GM18499 (cell line): ENCODE measurements around the gene WWTR1.

Experiments used
- ATAC-seq: cut with Tn5 transposase; IDR thresholded peaks from one replicate; pipeline ENCODE4 v1.9.1; 2021; ENCODE audit warnings: moderate number of reproducible peaks; ENCODE audit not compliant: insufficient read depth, unreplicated experiment

The WWTR1 gene

DNA sequence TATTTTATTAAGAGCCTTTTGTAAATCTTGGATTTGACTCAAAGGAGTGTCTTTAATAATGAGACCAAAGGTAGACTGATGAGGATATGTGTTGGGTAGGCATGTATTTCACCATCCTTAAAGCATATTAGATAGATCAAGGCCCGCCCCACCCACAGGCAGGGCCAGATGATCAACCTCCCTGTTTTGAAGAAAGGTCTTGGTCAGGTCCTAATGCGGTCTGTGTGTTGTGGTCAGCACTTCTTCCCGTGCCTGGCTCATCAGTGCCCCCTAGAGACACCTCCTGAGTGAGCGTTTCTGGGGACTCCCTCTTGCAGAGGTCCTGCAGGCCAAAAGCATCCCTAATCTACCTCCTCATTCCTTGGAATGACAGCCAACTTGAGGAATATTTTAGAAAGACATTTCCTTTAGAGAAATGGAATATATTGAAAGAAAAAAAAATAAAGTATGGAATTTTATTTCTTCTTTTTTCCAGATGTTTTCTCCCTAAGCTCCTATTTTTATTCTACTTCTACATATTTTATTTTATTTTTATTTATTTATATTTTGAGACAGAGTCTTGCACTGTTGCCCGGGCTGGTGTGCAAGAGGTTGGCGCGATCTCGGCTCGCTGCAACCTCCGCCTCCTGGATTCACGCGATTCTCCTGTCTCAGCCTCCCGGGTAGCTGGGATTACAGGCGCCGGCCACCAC lies 177.4 kb downstream of the WWTR1 start:
- ATAC-seq, result peak; percentile 81

DNA sequence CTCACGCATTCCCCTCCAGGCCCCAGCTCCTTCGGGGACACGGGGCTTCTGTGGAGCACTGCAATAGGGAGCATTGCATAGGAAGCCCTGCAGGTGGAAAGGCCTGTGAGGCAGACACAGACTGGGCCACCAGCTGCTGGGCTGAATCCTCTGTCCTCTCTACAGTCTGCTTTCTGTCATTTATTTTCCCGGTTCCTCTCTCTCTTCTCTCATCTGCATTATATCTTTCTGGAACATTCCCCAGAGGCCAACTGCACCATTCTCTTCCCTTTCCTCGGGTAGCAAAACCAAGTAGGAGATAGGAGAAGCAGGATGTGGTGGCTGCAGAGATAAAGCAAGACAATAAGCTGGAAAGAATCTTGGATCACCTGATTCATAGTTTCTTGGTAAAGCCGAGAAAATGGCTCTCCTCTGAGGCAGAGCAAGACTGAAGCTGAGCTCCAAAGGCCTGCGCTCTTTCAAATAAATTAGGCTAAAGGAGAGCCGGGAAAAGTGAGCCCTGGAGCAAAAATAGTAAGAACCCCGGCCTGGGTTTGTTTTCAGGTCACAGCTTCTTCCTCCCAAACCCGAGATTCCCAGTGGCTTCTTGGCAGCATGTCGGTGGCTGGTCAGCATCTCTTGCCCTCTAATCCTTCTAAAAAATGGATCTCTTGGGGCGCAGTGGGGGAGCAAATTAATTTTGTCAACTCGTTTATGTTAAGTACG lies 178.1 kb downstream of the WWTR1 start:
- no peak for ATAC-seq

DNA sequence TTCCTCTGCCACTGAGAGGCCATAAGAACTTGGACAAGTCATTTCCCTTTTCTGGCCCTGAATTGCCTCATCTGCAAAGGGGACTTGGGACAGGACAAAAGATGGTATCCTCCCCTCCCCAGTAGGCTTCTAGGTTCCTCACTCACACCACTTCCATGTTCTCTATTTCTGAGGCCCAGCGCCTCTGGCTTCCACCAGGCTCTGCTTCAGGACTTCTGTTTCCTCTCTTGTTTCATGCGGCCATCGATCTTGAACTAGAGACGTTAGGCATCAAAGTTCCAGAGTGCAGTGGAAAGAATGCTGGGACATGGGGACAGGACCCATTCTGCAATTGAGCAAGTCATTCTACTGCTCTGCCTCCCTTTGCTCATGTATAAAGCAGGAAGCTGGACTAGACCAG lies 181.6 kb downstream of the WWTR1 start:
- ATAC-seq, result no peak

DNA sequence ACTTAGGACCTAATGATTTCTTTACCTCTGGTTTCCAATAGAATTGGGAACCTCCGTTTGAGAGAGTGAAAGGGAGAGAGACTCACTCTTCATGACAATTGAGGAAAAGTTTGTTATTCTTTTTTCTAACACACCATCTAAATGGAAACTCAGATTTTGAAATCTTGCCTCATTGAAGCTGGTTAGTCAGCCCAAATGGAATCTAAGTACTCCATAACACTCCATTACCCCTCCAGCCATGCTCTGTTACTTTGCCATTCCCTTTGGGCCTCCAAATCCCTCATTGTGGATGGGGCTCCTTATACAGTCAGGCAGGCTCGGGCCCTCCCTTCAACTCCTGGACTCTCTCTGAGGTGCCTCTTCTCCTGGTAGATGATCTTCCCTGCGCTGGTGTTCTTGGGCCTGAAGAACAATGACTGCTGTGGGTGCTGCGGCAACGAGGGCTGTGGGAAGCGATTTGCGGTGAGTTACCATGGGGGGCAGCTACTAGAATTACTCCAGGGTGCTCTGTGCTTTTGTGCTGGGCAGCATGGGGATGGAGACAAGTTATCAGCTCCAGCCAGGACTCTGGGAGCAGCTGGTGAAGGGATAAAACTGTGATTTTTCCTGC lies 182.3 kb downstream of the WWTR1 start:
- ATAC-seq, result no peak

DNA sequence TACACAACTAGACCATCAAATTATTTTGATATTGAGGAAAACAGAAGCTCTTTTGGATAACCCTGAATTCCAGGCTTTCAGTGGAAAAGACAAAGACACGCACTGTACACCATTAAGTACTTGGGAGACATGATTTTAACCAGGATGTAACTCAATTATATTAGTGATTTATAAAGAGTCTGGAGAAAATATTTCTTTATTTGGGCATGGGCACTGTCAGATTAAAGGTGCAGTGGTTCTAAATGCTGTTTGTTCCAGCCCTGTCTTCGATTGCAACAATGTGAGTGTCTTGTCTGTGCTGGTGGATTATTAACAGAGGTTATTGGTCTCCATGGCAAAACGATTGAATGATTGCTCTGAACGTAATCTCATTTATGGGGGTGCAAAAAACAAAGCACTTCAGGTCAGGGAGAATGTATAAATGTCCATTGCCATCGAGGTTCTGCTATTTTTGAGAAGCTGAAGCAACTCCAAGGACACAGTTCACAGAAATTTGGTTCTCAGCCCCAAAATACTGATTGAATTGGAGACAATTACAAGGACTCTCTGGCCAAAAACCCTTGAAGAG lies 183.5 kb downstream of the WWTR1 start, which contains the start of gene TM4SF4:
Gene TM4SF4, plus strand, starts transcription at position 448 of the 568 bp plus-strand sequence. CDS start 181 bp downstream, outside the sequence.
- no peak for ATAC-seq

DNA sequence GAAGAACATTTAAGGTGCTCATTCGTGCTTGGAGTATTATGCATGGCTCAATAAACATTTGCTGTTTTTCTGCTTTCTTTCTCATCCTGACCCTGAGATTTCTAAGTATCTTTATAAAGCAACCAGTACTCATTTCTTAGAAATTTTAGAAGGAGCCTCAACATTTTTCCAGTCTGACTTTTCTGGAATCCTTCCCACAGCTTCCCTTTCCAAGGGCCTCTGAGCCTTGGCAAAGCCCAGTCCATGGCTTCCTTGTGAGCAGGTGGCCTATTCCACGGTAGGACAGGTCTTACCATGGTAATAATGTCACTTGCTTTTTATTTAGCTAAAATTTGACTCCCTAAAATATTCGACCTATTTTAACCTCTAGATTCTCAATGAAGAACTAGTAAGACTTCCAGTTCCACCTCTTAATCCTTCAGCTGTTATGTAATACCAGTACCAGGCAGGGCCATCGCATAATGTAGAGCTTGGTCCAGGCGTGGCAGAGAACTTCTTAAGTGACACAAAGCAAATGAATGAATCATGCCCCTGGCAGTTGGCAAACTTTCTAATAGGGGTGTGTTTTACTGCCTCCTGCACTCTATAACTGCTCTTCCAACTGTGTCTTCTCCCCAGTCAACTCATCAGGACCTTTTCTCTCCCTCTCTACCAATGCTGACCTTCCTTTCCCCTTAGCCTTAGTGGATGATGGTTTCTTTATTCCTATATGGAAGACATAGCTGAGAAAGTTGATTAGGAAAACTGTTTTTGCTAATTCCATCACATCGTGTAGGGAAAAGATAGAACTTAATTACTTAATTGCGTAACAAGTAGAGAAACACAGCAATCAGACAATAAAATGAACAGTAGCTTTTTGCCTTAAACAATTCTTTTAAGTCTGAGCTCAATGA lies 184.2 kb downstream of the WWTR1 start:
- ATAC-seq, result no peak

DNA sequence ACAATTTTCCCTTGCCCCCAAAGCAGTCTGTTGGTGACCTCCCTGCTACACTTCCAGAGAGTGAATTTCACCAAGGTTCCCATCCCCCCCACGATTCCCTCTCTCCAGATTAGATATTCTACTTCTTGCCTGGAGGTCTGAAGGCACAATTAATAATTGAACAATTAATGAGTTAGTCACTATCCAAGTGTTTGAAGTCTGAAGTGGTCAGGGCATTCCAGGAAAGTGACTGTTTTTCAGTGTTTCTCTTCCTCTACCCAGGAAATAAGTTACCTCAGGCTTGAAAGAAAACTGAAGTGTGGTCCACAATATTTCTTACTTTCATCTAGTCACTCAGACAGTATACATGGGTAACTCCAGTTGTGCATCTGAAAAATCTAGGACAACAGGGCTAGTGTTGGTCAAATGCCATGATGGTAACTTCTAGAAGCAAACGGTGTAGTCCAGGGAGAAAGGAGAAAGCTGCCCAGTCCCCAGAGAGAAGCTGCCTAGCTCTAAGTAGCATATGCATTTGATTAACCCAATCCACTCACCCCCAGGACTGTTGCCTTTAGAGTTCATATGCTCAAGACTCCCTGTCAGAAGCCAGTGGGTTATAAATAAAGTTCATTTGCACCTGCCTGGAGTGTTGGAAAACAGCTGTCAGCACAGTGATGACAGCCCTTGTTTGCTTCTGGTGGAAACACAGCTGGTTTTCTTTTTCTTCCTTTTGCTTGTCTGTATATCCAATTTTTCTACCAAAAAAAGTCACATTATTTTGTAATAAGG lies 185.6 kb downstream of the WWTR1 start:
- no peak for ATAC-seq

DNA sequence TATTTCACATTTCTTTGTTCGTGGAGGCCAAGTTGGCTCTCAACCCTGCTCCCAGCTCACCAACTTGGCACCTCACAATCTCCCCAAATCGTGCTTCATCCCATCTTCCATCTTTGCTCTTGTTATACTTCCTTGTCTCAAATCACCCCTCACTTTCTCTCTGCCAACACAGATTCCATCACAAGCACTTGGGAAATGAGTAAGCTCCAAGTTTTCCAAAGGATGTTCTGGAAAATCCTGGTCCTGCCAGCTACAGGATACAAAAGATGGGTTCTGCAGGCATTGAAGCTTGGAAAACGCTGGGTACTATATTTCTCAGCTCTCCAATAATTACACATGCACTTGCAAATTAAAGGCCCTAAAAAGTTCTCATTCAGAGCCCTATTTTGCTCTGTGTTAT lies 187.4 kb downstream of the WWTR1 start:
- no peak for ATAC-seq

DNA sequence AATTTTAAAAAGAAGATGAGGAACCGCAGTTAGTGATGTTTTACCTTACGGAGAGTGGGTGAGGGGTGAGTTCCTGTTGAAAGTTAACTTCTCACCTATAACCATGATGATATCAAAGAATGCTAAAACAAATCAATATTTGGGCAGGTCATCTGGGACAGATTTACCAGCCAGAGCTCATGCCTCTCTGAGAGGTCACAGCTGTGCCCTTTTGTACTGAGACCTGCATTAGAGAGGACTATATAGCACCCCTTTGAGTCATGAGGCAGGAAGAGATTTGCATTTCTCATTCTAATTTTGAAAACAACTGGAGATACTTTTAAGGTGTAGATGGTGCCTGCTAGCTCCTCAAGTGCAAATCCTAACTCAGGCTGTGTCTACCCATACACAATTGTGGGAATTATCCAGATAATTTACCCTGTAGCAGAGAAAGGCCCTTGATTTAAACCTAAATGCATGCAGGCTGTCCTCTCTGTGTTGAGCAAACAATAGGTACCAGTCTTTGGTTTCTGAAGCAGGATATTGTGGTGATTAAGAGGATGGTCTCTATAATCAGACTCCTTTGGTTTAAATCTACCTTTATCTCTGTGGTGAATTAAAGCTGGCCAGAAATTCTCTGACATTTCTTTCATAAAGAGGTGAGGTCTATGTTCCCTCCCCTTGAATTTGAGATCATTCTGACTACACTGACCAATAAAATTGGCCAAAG lies 189.2 kb downstream of the WWTR1 start:
- ATAC-seq, result peak; percentile 96
